ENCODE data around the gene HMSD.
"Not testable (repeated sequence)": the region's sequence is repeated elsewhere in the genome, so short reads cannot be mapped to it uniquely, and the experiment has no call there.

GRCh38 chr18:63929369-63929768, 19.7 kb upstream of the HMSD start:
- not testable (repeated sequence) for TF ChIP-seq CTCF (conservative IDR thresholded peaks at IDR 0.05; ENCODE audit: low read depth, low read length); EZH2 (IDR thresholded peaks at IDR 0.05; ENCODE audit: borderline replicate concordance, low read depth, low read length, poor library complexity, severe bottlenecking)
